Stomach smooth muscle (tissue), 2 donors: Measurements from ENCODE around the gene POMT1.
"Not testable (repeated sequence)": the region's sequence is repeated elsewhere in the genome, so short reads cannot be mapped to it uniquely, and the experiment has no call there.

ENCODE experiments used
- H3K27ac ChIP-seq: one replicate; pipeline ENCODE4 v1.7.0; 2013; ENCODE audit warnings: mild to moderate bottlenecking, low read length, inconsistent platforms
- H3K27me3 ChIP-seq, 2 donors: one replicate each; pipeline ENCODE4 v1.7.0; 2013; ENCODE audit warnings: low read length in 2 of 2; ENCODE audit not compliant: insufficient read depth in 2 of 2, control insufficient read depth in 1 of 2
- H3K36me3 ChIP-seq, 2 donors: one replicate each; pipeline ENCODE4 v1.7.0; 2013; ENCODE audit warnings: low read length in 2 of 2; ENCODE audit not compliant: control insufficient read depth in 2 of 2, insufficient read depth in 2 of 2
- H3K4me1 ChIP-seq: one replicate; pipeline ENCODE4 v1.7.0; 2013; ENCODE audit warnings: low read length; ENCODE audit not compliant: control insufficient read depth, insufficient read depth
- H3K4me3 ChIP-seq, 2 donors: one replicate each; pipeline ENCODE4 v1.7.0; 2013; ENCODE audit warnings: low read length in 2 of 2
- H3K9ac ChIP-seq, 2 donors: one replicate each; pipeline ENCODE4 v1.7.0; 2013; ENCODE audit warnings: low read length in 2 of 2, mild to moderate bottlenecking in 1 of 2
- H3K9me3 ChIP-seq, 2 donors: one replicate each; pipeline ENCODE4 v1.7.0; 2013; ENCODE audit warnings: low read length in 2 of 2; ENCODE audit not compliant: control insufficient read depth in 2 of 2
- donor health status: healthy.
- donor health status: Pancreatic carcinoma.

The POMT1 gene

GRCh38 chr9:131543141-131543540 lies 40.4 kb downstream of the POMT1 start:
- Histone ChIP-seq H3K27me3 (peaks cover 16 to 20% of the 10 kb centered on the region in 2 donors), H3K36me3 (no peaks in the 10 kb centered on the region), H3K9me3 (peaks cover 5 to 8% of the 10 kb centered on the region in 2 donors), H3K9ac (no peak overlapping the region), H3K4me3 (no peak overlapping the region), H3K4me1 (peaks cover 15% of the 10 kb centered on the region), H3K27ac (no peak overlapping the region)

GRCh38 chr9:131545003-131545785 lies 42.5 kb downstream of the POMT1 start, which contains the start of gene PRRT1B:
PRRT1B (plus strand) TSS chr9:131545523; CDS start chr9:131545616, 93 bp downstream.
- no peaks in the 10 kb centered on the region for H3K36me3 ChIP-seq
- no peak within 1 kb of the TSS for H3K27ac ChIP-seq
- no peak within 1 kb of the TSS for H3K9ac ChIP-seq
- peaks cover 18 to 29% of the 10 kb centered on the region in 2 donors for H3K27me3 ChIP-seq
- peak within 1 kb of the TSS in 1 of 2 donors; percentile 29 for H3K4me3 ChIP-seq
- peaks cover 15% of the 10 kb centered on the region for H3K4me1 ChIP-seq
- peaks cover 5 to 8% of the 10 kb centered on the region in 2 donors for H3K9me3 ChIP-seq

GRCh38 chr9:131545786-131546335 lies 43.1 kb downstream of the POMT1 start:
- Histone ChIP-seq H3K27ac (no peak overlapping the region), H3K9ac (no peak overlapping the region), H3K9me3 (peaks cover 5 to 8% of the 10 kb centered on the region in 2 donors), H3K4me3 (peak overlapping the region in 1 of 2 donors; percentile 29), H3K4me1 (peaks cover 15% of the 10 kb centered on the region), H3K36me3 (no peaks in the 10 kb centered on the region), H3K27me3 (peaks cover 18 to 29% of the 10 kb centered on the region in 2 donors)

- Histone ChIP-seq H3K27me3 (peaks cover 18 to 29% of the 10 kb centered on the region in 2 donors), H3K4me3 (peak overlapping the region; percentile 59 to 62)
Observed at GRCh38 chr9:131546336-131547084, 43.8 kb downstream of the POMT1 start.

GRCh38 chr9:131549186-131549585 lies 46.5 kb downstream of the POMT1 start:
- peaks cover 15% of the 10 kb centered on the region for H3K4me1 ChIP-seq
- H3K27ac ChIP-seq, H3K36me3 ChIP-seq, H3K9ac ChIP-seq, H3K9me3 ChIP-seq, H3K4me3 ChIP-seq: not testable (repeated sequence)
- peaks cover 26 to 40% of the 10 kb centered on the region in 2 donors for H3K27me3 ChIP-seq

More at GRCh38 chr9:131546336-131547084, 43.8 kb downstream of the POMT1 start:
- H3K36me3 ChIP-seq: no peaks in the 10 kb centered on the region
- peaks cover 15% of the 10 kb centered on the region for H3K4me1 ChIP-seq
- H3K27ac ChIP-seq: no peak overlapping the region
- no peak overlapping the region for H3K9ac ChIP-seq
- H3K9me3 ChIP-seq: peaks cover 5 to 8% of the 10 kb centered on the region in 2 donors

- peaks cover 15% of the 10 kb centered on the region for H3K4me1 ChIP-seq
- not testable (repeated sequence) for H3K27ac ChIP-seq, H3K9me3 ChIP-seq, H3K9ac ChIP-seq, H3K36me3 ChIP-seq, H3K4me3 ChIP-seq
- H3K27me3 ChIP-seq: peaks cover 27 to 44% of the 10 kb centered on the region in 2 donors
Observed at GRCh38 chr9:131550465-131550864, 47.7 kb downstream of the POMT1 start.

GRCh38 chr9:131552030-131552429 lies 49.3 kb downstream of the POMT1 start:
- Histone ChIP-seq H3K27ac (no peak overlapping the region), H3K36me3 (no peaks in the 10 kb centered on the region), H3K4me1 (peaks cover 1% of the 10 kb centered on the region), H3K9ac (no peak overlapping the region), H3K9me3 (no peaks in the 10 kb centered on the region), H3K4me3 (no peak overlapping the region), H3K27me3 (peaks cover 26 to 42% of the 10 kb centered on the region in 2 donors)

GRCh38 chr9:131554087-131554842 lies 51.5 kb downstream of the POMT1 start:
- H3K9ac ChIP-seq: no peak overlapping the region
- peaks cover 22 to 34% of the 10 kb centered on the region in 2 donors for H3K27me3 ChIP-seq
- H3K9me3 ChIP-seq: no peaks in the 10 kb centered on the region
- no peak overlapping the region for H3K4me3 ChIP-seq
- no peaks in the 10 kb centered on the region for H3K36me3 ChIP-seq
- H3K4me1 ChIP-seq: no peaks in the 10 kb centered on the region
- no peak overlapping the region for H3K27ac ChIP-seq

- H3K27me3 ChIP-seq: peaks cover 21 to 30% of the 10 kb centered on the region in 2 donors
- H3K4me1 ChIP-seq: no peaks in the 10 kb centered on the region
- H3K9me3 ChIP-seq: no peaks in the 10 kb centered on the region
- H3K36me3 ChIP-seq: no peaks in the 10 kb centered on the region
- no peak overlapping the region for H3K9ac ChIP-seq
- H3K27ac ChIP-seq: no peak overlapping the region
- H3K4me3 ChIP-seq: no peak overlapping the region
Observed at GRCh38 chr9:131554843-131555351, 52.2 kb downstream of the POMT1 start.
